HEK293 (cell line): ENCODE data around the gene ME3.

ENCODE experiments used
- CTCF ChIA-PET: fragments of 350-600 bp; formaldehyde crosslinking; extraction: SDS; loops from one replicate; lab custom pipeline; 2021; ENCODE audit warnings: antibody characterized with exemption; lab: Yijun Ruan, JAX
- POLR2A ChIA-PET: fragments of 300-600 bp; formaldehyde crosslinking; extraction: SDS; loops from one replicate; lab custom pipeline; 2020; ENCODE audit warnings: antibody characterized with exemption, inconsistent platforms; lab: Yijun Ruan, JAX
- H3K27ac ChIP-seq: fragments of 200-500 bp; sonication (Bioruptor generic); 2 replicates; pipeline ENCODE4 v1.5.1; 2014; ENCODE audit warnings: low read depth, low read length, control low read depth, inconsistent platforms; ENCODE audit errors: extremely low read depth
- H3K36me3 ChIP-seq, 2 experiments: fragments of 200-500 bp in 1 of 2; sonication (Bioruptor generic) in 1 of 2; 1 replicate in 1 of 2; 2 replicates in 1 of 2; pipeline ENCODE4 v1.5.1; 2014 to 2017; ENCODE audit warnings: inconsistent platforms in 2 of 2, low read length in 2 of 2; ENCODE audit not compliant: control insufficient read depth in 2 of 2, insufficient read depth in 1 of 2
- H3K4me1 ChIP-seq: fragments of 200-500 bp; sonication (Bioruptor generic); 2 replicates; pipeline ENCODE4 v1.5.1; 2014; ENCODE audit warnings: mild to moderate bottlenecking, low read length, inconsistent platforms; ENCODE audit not compliant: control insufficient read depth, insufficient read depth
- H3K4me3 ChIP-seq: 2 replicates; pipeline ENCODE4 v1.5.1; 2011; ENCODE audit warnings: low read depth, mild to moderate bottlenecking, control low read depth, low read length, moderate library complexity
- H3K9me3 ChIP-seq: fragments of 200-500 bp; sonication (Bioruptor generic); 2 replicates; pipeline ENCODE4 v1.5.1; 2014; ENCODE audit warnings: low read depth, low read length, inconsistent platforms; ENCODE audit not compliant: control insufficient read depth, insufficient read depth
- HOXA7 ChIP-seq: sonication (generic); formaldehyde crosslinking; IDR thresholded peaks from 2 replicates; pipeline ENCODE4 v1.8.1; 2022; ENCODE audit warnings: missing genetic modification reagents, borderline replicate concordance
- KLF1 ChIP-seq: fragments of 450-650 bp; formaldehyde crosslinking; IDR thresholded peaks from 2 replicates; pipeline ENCODE4 v1.5.1; 2016; ENCODE audit warnings: missing biosample characterization, missing genetic modification characterization
- REPIN1 ChIP-seq: fragments of 450-650 bp; formaldehyde crosslinking; IDR thresholded peaks from 2 replicates; pipeline ENCODE4 v1.5.1; 2017; ENCODE audit warnings: missing biosample characterization, missing genetic modification characterization, low read depth
- SCRT1 ChIP-seq: fragments of 450-650 bp; formaldehyde crosslinking; IDR thresholded peaks from 2 replicates; pipeline ENCODE4 v1.5.1; 2016; ENCODE audit warnings: missing biosample characterization, missing genetic modification characterization, borderline replicate concordance
- SCRT2 ChIP-seq: fragments of 450-650 bp; formaldehyde crosslinking; IDR thresholded peaks from 2 replicates; pipeline ENCODE4 v1.5.1; 2016; ENCODE audit warnings: missing biosample characterization, missing genetic modification characterization
- YY1 ChIP-seq: fragments of 450-650 bp; formaldehyde crosslinking; IDR thresholded peaks from 2 replicates; pipeline ENCODE4 v1.5.1; 2018; ENCODE audit warnings: missing biosample characterization, missing genetic modification characterization
- ZBTB20 ChIP-seq: fragments of 450-650 bp; formaldehyde crosslinking; IDR thresholded peaks from 2 replicates; pipeline ENCODE4 v1.5.1; 2016; ENCODE audit warnings: missing biosample characterization, missing genetic modification characterization
- ZNF121 ChIP-seq: fragments of 450-650 bp; formaldehyde crosslinking; IDR thresholded peaks from 2 replicates; pipeline ENCODE4 v1.5.1; 2016; ENCODE audit warnings: missing biosample characterization, missing genetic modification characterization
- ZNF169 ChIP-seq: fragments of 450-650 bp; formaldehyde crosslinking; IDR thresholded peaks from 2 replicates; pipeline ENCODE4 v1.5.1; 2016; ENCODE audit warnings: missing biosample characterization, missing genetic modification characterization
- ZNF211 ChIP-seq: fragments of 450-650 bp; formaldehyde crosslinking; IDR thresholded peaks from 2 replicates; pipeline ENCODE4 v1.5.1; 2016; ENCODE audit warnings: low read depth, missing biosample characterization, missing genetic modification characterization
- ZNF221 ChIP-seq: fragments of 450-650 bp; formaldehyde crosslinking; IDR thresholded peaks from 2 replicates; pipeline ENCODE4 v1.5.1; 2017; ENCODE audit warnings: missing biosample characterization, missing genetic modification characterization, borderline replicate concordance
- ZNF302 ChIP-seq: fragments of 450-650 bp; formaldehyde crosslinking; IDR thresholded peaks from 2 replicates; pipeline ENCODE4 v1.5.1; 2016; ENCODE audit warnings: missing biosample characterization, missing genetic modification characterization, low read depth
- ZNF341 ChIP-seq: fragments of 450-650 bp; formaldehyde crosslinking; IDR thresholded peaks from 2 replicates; pipeline ENCODE4; 2016; ENCODE audit warnings: low read depth, missing biosample characterization, missing genetic modification characterization
- ZNF37A ChIP-seq: fragments of 450-650 bp; IDR thresholded peaks from 2 replicates; pipeline ENCODE4 v1.5.1; 2018; ENCODE audit warnings: missing biosample characterization, missing genetic modification characterization
- ZNF596 ChIP-seq: fragments of 450-650 bp; IDR thresholded peaks from 2 replicates; pipeline ENCODE4 v1.5.0; 2018; ENCODE audit warnings: missing biosample characterization, mild to moderate bottlenecking, missing genetic modification characterization, moderate library complexity
- ZNF658 ChIP-seq: fragments of 450-650 bp; formaldehyde crosslinking; IDR thresholded peaks from 2 replicates; pipeline ENCODE4; 2016; ENCODE audit warnings: missing biosample characterization, missing genetic modification characterization
- ZSCAN16 ChIP-seq: fragments of 450-650 bp; formaldehyde crosslinking; IDR thresholded peaks from 2 replicates; pipeline ENCODE4 v1.5.1; 2016; ENCODE audit warnings: missing biosample characterization, missing genetic modification characterization
- TF ChIP-seq, protein P1 (sequence below): fragments of 450-650 bp; formaldehyde crosslinking; IDR thresholded peaks from 2 replicates; pipeline ENCODE4 v1.5.1; 2016; ENCODE audit warnings: missing biosample characterization, missing genetic modification characterization
- TF ChIP-seq, protein P2 (sequence below): fragments of 450-650 bp; formaldehyde crosslinking; IDR thresholded peaks from 2 replicates; pipeline ENCODE4 v1.5.1; 2017; ENCODE audit warnings: missing biosample characterization, missing genetic modification characterization
- TF ChIP-seq, protein P3 (sequence below): fragments of 450-650 bp; formaldehyde crosslinking; IDR thresholded peaks from 2 replicates; pipeline ENCODE4 v1.5.1; 2017; ENCODE audit warnings: missing biosample characterization, missing genetic modification characterization
- TF ChIP-seq, protein P4 (sequence below): fragments of 450-650 bp; formaldehyde crosslinking; IDR thresholded peaks from 2 replicates; pipeline ENCODE4; 2016; ENCODE audit warnings: missing biosample characterization, missing genetic modification characterization
- TF ChIP-seq, protein P5 (sequence below): fragments of 450-650 bp; formaldehyde crosslinking; IDR thresholded peaks from 2 replicates; pipeline ENCODE4 v1.5.1; 2016; ENCODE audit warnings: missing biosample characterization, missing genetic modification characterization
- TF ChIP-seq, protein P6 (sequence below): fragments of 450-650 bp; formaldehyde crosslinking; IDR thresholded peaks from 2 replicates; pipeline ENCODE4 v1.5.1; 2016; ENCODE audit warnings: missing biosample characterization, missing genetic modification characterization

ME3 gene

DNA sequence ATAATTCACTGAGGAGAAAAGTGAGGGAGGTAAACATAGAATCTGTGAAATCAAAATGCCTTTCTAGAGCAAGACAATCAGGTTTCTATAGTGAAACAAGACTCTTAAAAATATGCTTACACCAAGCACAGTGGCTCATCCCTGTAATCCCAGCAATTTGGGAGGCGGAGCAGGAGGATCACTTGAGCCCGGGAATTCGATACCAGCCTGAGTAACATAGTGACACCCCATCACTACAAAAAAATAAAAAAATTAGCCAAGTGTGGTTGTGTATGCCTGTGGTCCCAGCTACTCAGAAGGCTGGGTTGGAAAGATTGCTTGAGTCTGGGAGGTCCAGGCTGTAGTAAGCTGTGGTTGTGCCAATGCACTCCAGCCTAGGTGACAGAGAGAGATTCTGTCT lies 43.2 kb upstream of the ME3 start (continued):
- TF ChIP-seq ZSCAN16, result no peak
- TF ChIP-seq, protein P1, sequence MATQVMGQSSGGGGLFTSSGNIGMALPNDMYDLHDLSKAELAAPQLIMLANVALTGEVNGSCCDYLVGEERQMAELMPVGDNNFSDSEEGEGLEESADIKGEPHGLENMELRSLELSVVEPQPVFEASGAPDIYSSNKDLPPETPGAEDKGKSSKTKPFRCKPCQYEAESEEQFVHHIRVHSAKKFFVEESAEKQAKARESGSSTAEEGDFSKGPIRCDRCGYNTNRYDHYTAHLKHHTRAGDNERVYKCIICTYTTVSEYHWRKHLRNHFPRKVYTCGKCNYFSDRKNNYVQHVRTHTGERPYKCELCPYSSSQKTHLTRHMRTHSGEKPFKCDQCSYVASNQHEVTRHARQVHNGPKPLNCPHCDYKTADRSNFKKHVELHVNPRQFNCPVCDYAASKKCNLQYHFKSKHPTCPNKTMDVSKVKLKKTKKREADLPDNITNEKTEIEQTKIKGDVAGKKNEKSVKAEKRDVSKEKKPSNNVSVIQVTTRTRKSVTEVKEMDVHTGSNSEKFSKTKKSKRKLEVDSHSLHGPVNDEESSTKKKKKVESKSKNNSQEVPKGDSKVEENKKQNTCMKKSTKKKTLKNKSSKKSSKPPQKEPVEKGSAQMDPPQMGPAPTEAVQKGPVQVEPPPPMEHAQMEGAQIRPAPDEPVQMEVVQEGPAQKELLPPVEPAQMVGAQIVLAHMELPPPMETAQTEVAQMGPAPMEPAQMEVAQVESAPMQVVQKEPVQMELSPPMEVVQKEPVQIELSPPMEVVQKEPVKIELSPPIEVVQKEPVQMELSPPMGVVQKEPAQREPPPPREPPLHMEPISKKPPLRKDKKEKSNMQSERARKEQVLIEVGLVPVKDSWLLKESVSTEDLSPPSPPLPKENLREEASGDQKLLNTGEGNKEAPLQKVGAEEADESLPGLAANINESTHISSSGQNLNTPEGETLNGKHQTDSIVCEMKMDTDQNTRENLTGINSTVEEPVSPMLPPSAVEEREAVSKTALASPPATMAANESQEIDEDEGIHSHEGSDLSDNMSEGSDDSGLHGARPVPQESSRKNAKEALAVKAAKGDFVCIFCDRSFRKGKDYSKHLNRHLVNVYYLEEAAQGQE, result no peak

DNA sequence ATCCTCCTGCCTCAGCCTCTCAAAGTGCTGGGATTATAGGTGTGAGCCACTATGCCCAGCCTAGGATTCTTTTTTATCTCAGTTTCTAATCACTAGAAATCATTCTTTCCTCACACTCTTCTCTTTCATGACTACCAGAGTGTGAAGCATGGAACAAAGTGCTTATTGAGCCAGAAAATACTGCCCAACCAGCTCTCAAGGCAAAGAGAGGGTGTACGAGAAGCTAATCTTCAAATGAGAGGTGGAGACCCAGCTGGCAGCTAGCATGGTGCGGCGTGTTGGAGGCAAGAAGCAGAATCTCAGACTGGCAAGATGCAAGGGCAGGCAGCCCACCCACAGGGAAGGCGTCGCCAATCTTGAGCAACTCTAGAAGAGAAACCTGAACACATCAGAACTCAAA lies 41.1 kb upstream of the ME3 start:
- ChIA-PET POLR2A (no interaction called here), CTCF (no interaction called here)
- Histone ChIP-seq H3K36me3 (no peaks in the 10 kb centered on the region), H3K9me3 (no peaks in the 10 kb centered on the region), H3K27ac (no peak overlapping the region), H3K4me1 (no peaks in the 10 kb centered on the region), H3K4me3 (no peak overlapping the region)
- TF ChIP-seq ZNF658, result no peak
- TF ChIP-seq, protein P2, sequence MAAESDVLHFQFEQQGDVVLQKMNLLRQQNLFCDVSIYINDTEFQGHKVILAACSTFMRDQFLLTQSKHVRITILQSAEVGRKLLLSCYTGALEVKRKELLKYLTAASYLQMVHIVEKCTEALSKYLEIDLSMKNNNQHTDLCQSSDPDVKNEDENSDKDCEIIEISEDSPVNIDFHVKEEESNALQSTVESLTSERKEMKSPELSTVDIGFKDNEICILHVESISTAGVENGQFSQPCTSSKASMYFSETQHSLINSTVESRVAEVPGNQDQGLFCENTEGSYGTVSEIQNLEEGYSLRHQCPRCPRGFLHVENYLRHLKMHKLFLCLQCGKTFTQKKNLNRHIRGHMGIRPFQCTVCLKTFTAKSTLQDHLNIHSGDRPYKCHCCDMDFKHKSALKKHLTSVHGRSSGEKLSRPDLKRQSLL (tag by site-specific recombination), result no peak
- no peak for TF ChIP-seq ZNF341
- TF ChIP-seq REPIN1 (tag by site-specific recombination), result no peak
- no peak for TF ChIP-seq ZNF121 (tag by site-specific recombination)
- TF ChIP-seq ZBTB20, result no peak
- no peak for TF ChIP-seq ZNF221
- TF ChIP-seq, protein P3, sequence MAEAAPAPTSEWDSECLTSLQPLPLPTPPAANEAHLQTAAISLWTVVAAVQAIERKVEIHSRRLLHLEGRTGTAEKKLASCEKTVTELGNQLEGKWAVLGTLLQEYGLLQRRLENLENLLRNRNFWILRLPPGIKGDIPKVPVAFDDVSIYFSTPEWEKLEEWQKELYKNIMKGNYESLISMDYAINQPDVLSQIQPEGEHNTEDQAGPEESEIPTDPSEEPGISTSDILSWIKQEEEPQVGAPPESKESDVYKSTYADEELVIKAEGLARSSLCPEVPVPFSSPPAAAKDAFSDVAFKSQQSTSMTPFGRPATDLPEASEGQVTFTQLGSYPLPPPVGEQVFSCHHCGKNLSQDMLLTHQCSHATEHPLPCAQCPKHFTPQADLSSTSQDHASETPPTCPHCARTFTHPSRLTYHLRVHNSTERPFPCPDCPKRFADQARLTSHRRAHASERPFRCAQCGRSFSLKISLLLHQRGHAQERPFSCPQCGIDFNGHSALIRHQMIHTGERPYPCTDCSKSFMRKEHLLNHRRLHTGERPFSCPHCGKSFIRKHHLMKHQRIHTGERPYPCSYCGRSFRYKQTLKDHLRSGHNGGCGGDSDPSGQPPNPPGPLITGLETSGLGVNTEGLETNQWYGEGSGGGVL (tag by site-specific recombination), result no peak
- TF ChIP-seq, protein P4, sequence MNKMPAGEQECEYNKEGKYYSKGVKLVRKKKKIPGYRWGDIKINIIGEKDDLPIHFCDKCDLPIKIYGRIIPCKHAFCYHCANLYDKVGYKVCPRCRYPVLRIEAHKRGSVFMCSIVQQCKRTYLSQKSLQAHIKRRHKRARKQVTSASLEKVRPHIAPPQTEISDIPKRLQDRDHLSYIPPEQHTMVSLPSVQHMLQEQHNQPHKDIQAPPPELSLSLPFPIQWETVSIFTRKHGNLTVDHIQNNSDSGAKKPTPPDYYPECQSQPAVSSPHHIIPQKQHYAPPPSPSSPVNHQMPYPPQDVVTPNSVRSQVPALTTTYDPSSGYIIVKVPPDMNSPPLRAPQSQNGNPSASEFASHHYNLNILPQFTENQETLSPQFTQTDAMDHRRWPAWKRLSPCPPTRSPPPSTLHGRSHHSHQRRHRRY (tag by site-specific recombination), result no peak
- no peak for TF ChIP-seq ZNF596 (tag by site-specific recombination)
- TF ChIP-seq KLF1 (tag by site-specific recombination), result no peak

DNA sequence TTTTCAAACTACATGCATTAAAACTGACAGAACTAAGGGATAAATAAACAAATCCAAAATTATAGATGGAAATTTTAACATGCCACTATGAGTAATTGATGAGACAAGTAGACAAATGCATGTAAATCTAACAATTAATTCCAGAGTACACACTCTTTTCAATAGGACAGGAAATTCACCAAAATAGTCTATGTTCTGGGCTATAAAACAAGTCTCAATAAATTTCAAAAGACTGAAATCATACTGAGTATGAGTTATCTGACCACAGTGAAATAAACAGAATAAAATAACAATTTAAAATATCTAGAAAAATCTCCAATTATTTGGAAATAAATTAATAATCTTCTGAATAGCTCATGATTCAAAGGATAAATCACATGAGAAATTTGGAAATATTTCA lies 38.5 kb upstream of the ME3 start:
- TF ChIP-seq, protein P5, sequence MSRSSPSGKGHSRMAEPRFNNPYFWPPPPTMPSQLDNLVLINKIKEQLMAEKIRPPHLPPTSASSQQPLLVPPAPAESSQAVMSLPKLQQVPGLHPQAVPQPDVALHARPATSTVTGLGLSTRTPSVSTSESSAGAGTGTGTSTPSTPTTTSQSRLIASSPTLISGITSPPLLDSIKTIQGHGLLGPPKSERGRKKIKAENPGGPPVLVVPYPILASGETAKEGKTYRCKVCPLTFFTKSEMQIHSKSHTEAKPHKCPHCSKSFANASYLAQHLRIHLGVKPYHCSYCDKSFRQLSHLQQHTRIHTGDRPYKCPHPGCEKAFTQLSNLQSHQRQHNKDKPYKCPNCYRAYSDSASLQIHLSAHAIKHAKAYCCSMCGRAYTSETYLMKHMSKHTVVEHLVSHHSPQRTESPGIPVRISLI (tag by site-specific recombination), result no peak
- no peak for TF ChIP-seq SCRT1 (tag by site-specific recombination)
- no peak for TF ChIP-seq ZNF37A (tag by site-specific recombination)
- TF ChIP-seq ZNF169 (tag by site-specific recombination), result no peak
- no peak for TF ChIP-seq ZNF302 (tag by site-specific recombination)
- no peak for TF ChIP-seq YY1
- TF ChIP-seq ZNF211 (tag by site-specific recombination), result no peak
- no peak for TF ChIP-seq HOXA7
- TF ChIP-seq, protein P6, sequence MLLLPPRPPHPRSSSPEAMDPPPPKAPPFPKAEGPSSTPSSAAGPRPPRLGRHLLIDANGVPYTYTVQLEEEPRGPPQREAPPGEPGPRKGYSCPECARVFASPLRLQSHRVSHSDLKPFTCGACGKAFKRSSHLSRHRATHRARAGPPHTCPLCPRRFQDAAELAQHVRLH (tag by site-specific recombination), result no peak
- no peak for TF ChIP-seq SCRT2 (tag by site-specific recombination)
- CTCF ChIA-PET, result interaction anchor here (0.9 to 1.0 kb wide), 2 partner anchors 15 to 106 kb away, joined by 3 read pairs; no protein-coding TSS in a partner anchor

More for the DNA sequence above, 38.5 kb upstream of the ME3 start:
- POLR2A ChIA-PET, result no interaction called here
- Histone ChIP-seq H3K4me3 (no peak overlapping the region), H3K27ac (no peak overlapping the region), H3K9me3 (no peaks in the 10 kb centered on the region), H3K4me1 (no peaks in the 10 kb centered on the region), H3K36me3 (no peaks in the 10 kb centered on the region)
